Keratinocyte (primary cell): ENCODE data around the gene TRPM1. TPM values are rescaled to one million over a fixed set of nuclear protein-coding genes. Genes with fewer than 3 reads are reported as not detected.

Source experiments
- DNase-seq: peaks from one replicate; pipeline ENCODE4 v3.0.0-alpha.2; 2011; ENCODE audit warnings: low read depth, missing footprints, low spot score
- FAIRE-seq: peaks from 2 replicates; lab custom pipeline; 2011; peaks lifted over from hg19 to GRCh38; lab: Jason Lieb, UNC
- H2AFZ ChIP-seq: 2 replicates; pipeline ENCODE4 v1.6.0; 2012; ENCODE audit warnings: low read length, control low read depth, inconsistent platforms; ENCODE audit not compliant: control insufficient read depth
- H3K27ac ChIP-seq: 2 replicates; pipeline ENCODE4 v1.5.1; 2011; ENCODE audit warnings: low read length; ENCODE audit not compliant: control insufficient read depth, insufficient read depth
- H3K27me3 ChIP-seq: 3 replicates; pipeline ENCODE4 v1.6.0; 2011; ENCODE audit warnings: low read length; ENCODE audit not compliant: control insufficient read depth, insufficient read depth; ENCODE audit errors: extremely low read depth
- H3K36me3 ChIP-seq, 2 experiments: 2 replicates in 1 of 2; 3 replicates in 1 of 2; pipeline ENCODE4 v1.5.1; 2011; ENCODE audit warnings: low read length in 2 of 2, mild to moderate bottlenecking in 1 of 2; ENCODE audit not compliant: control insufficient read depth in 2 of 2, insufficient read depth in 2 of 2; ENCODE audit errors: extremely low read depth in 1 of 2
- H3K4me1 ChIP-seq: 3 replicates; pipeline ENCODE4 v1.5.1; 2011; ENCODE audit warnings: low read length; ENCODE audit not compliant: control insufficient read depth, insufficient read depth; ENCODE audit errors: extremely low read depth
- H3K4me2 ChIP-seq: 3 replicates; pipeline ENCODE4 v1.6.0; 2011; ENCODE audit warnings: low read depth, low read length; ENCODE audit not compliant: control insufficient read depth, insufficient read depth; ENCODE audit errors: extremely low read depth
- H3K4me3 ChIP-seq, 3 experiments: fragments of 200-600 bp in 1 of 3; sonication (generic) in 1 of 3; 2 replicates in 2 of 3; 3 replicates in 1 of 3; pipeline ENCODE4 v1.5.1; 2011 to 2016; ENCODE audit warnings: low read length in 3 of 3, mild to moderate bottlenecking in 3 of 3, control low read depth in 2 of 3, inconsistent platforms in 1 of 3, low read depth in 1 of 3, mixed read lengths in 1 of 3, mixed run types in 1 of 3, moderate library complexity in 1 of 3; ENCODE audit not compliant: control insufficient read depth in 2 of 3, insufficient read depth in 2 of 3; ENCODE audit errors: extremely low read depth in 1 of 3
- H3K79me2 ChIP-seq: 2 replicates; pipeline ENCODE4 v1.6.0; 2012; ENCODE audit warnings: low read length; ENCODE audit not compliant: control insufficient read depth, insufficient read depth
- H3K9ac ChIP-seq: 3 replicates; pipeline ENCODE4 v1.6.0; 2011; ENCODE audit warnings: low read length; ENCODE audit not compliant: control insufficient read depth, insufficient read depth; ENCODE audit errors: extremely low read depth
- H3K9me1 ChIP-seq: 3 replicates; pipeline ENCODE4 v1.6.0; 2011; ENCODE audit warnings: low read length; ENCODE audit not compliant: control insufficient read depth, insufficient read depth; ENCODE audit errors: extremely low read depth
- H3K9me3 ChIP-seq: 2 replicates; pipeline ENCODE4 v1.5.1; 2012; ENCODE audit warnings: low read depth, low read length; ENCODE audit not compliant: control insufficient read depth
- H4K20me1 ChIP-seq: 3 replicates; pipeline ENCODE4 v1.6.0; 2011; ENCODE audit warnings: low read length; ENCODE audit not compliant: control insufficient read depth, insufficient read depth; ENCODE audit errors: extremely low read depth
- EZH2 ChIP-seq: IDR thresholded peaks from one replicate; pipeline ENCODE4 v1.6.1; 2012; ENCODE audit warnings: inconsistent platforms, mild to moderate bottlenecking, low read length, moderate library complexity
- dilution Hi-C: fragments of 300-500 bp; cut with MboI; formaldehyde crosslinking; loops from one replicate; pipeline ENCODE4 v1.7.0; 2020; ENCODE audit warnings: low sequenced_read_pairs; ENCODE audit not compliant: extremely low pct_ligation_motif_present
- polyA plus RNA-seq, 5 experiments: library from polyadenylated mRNA; depleted of rRNA in 3 of 5; stranded (reverse) in 3 of 5; stranded (forward) in 1 of 5; unstranded in 1 of 5; fragments of >200 nt; gene quantifications; 1 replicate in 1 of 5; 2 replicates in 3 of 5; 3 replicates in 1 of 5; pipeline versions ENCODE4 v1.2.1 to v1.2.3, GENCODE V29; 2011 to 2012; ENCODE audit warnings: missing spikeins in 2 of 5, low read depth in 1 of 5, low replicate concordance in 1 of 5
- TF ChIP-seq, protein P1 (sequence below), 3 experiments: IDR thresholded peaks in 1 of 3; conservative IDR thresholded peaks in 1 of 3; optimal IDR thresholded peaks in 1 of 3; 2 replicates in 2 of 3; 3 replicates in 1 of 3; pipeline versions ENCODE3 to v1.5.1; 2011; ENCODE audit warnings: low read length in 3 of 3, mild to moderate bottlenecking in 3 of 3, moderate library complexity in 2 of 3, control low read depth in 1 of 3, inconsistent platforms in 1 of 3; ENCODE audit not compliant: insufficient read depth in 2 of 3; ENCODE audit errors: extremely low read depth in 1 of 3

TRPM1 gene
- polyA plus RNA-seq, 1 donor (not counting 4 experiments of a cell fraction or from before 2014, with no cell fraction given) = 0.17 TPM

DNA sequence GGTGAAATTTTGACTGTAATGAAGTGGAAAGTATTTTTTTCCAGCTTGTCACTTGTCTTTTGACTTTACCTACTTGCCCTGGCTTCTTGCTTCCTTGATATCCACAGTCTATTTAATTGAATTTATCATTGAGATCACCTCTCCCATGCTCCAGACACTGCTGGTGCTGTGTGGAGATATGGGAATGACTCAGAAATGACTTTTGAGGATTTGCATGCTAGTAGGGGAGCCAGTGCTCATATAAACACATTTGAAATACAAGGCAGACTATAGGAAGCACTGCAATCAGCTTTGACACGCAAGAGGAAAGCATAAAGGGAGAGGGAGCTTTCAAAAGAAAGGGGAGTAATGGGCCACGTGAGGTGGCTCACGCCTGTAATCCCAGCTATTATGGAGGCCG is 7.3 kb upstream of the TRPM1 start:
- TF ChIP-seq, protein P1, sequence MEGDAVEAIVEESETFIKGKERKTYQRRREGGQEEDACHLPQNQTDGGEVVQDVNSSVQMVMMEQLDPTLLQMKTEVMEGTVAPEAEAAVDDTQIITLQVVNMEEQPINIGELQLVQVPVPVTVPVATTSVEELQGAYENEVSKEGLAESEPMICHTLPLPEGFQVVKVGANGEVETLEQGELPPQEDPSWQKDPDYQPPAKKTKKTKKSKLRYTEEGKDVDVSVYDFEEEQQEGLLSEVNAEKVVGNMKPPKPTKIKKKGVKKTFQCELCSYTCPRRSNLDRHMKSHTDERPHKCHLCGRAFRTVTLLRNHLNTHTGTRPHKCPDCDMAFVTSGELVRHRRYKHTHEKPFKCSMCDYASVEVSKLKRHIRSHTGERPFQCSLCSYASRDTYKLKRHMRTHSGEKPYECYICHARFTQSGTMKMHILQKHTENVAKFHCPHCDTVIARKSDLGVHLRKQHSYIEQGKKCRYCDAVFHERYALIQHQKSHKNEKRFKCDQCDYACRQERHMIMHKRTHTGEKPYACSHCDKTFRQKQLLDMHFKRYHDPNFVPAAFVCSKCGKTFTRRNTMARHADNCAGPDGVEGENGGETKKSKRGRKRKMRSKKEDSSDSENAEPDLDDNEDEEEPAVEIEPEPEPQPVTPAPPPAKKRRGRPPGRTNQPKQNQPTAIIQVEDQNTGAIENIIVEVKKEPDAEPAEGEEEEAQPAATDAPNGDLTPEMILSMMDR (optimal IDR thresholded peaks at IDR 0.05 in 1 of 3, IDR thresholded peaks at IDR 0.05 in 1 of 3, conservative IDR thresholded peaks at IDR 0.05 in 1 of 3; ENCODE audit: extremely low read depth in 1 of 3, insufficient read depth in 2 of 3, low read length in 3 of 3) = no peak
- TF ChIP-seq EZH2 = no peak
- no peak overlapping the region for H3K4me2 ChIP-seq
- H2AFZ ChIP-seq = no peak overlapping the region
- H3K36me3 ChIP-seq = no peaks in the 10 kb centered on the region
- FAIRE-seq (no peak), DNase-seq (no peak)
- dilution Hi-C loops = no loop called here
- H3K27ac ChIP-seq = no peak overlapping the region
- H3K9me3 ChIP-seq = no peaks in the 10 kb centered on the region
- H4K20me1 ChIP-seq = no peaks in the 10 kb centered on the region
- H3K79me2 ChIP-seq = no peaks in the 10 kb centered on the region
- no peak overlapping the region for H3K9ac ChIP-seq
- H3K27me3 ChIP-seq = no peaks in the 10 kb centered on the region
- H3K4me1 ChIP-seq = peaks cover 3% of the 10 kb centered on the region
- H3K9me1 ChIP-seq = no peaks in the 10 kb centered on the region
- H3K4me3 ChIP-seq = no peak overlapping the region

DNA sequence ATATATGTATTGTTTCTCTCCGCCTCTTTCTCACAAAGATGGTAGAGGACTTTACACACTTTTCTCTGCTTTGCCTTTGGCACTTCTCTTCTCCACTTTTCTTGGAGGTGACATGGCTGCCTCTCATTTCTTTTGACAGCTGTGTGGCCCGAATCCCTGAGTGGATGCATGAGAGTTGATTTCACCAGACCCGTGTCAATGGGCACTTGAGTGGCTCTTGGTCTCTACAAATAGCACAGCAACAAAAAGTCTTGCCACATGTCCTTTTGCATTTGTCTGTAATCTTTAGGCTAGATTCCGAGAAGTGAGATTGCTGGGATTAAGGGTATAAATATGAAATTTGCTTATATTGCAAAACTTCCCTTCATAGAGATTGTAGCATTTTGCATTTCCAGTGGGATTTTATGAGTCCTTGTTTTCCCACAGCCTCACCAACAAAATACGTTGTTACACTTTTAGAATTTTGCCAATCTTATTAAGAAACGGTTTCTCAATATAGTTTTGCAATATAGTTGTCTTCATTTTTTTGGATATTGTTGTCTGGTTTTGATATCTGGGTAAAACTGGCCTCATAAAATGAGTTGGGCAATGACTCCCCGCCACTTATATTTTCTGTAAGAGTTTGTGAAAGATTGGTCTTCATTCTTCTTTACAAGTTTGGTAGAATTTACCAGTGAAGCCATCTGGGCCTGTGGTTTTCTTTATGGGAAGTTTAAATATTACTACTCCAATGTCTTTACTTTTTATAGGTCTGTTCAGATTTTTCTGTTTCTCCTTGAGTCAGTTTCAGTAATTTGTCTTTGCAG is 5.2 kb upstream of the TRPM1 start:
- Histone ChIP-seq H3K79me2 (no peaks in the 10 kb centered on the region), H3K36me3 (no peaks in the 10 kb centered on the region), H3K9me3 (no peaks in the 10 kb centered on the region), H3K27me3 (peaks cover 3% of the 10 kb centered on the region), H3K9me1 (no peaks in the 10 kb centered on the region), H3K4me3 (no peak overlapping the region), H3K9ac (no peak overlapping the region), H4K20me1 (no peaks in the 10 kb centered on the region), H3K4me2 (no peak overlapping the region), H3K27ac (no peak overlapping the region), H2AFZ (no peak overlapping the region), H3K4me1 (peaks cover 3% of the 10 kb centered on the region)
- dilution Hi-C loops = no loop called here
- no peak for FAIRE-seq
- TF ChIP-seq, protein P1 (optimal IDR thresholded peaks at IDR 0.05 in 1 of 3, IDR thresholded peaks at IDR 0.05 in 1 of 3, conservative IDR thresholded peaks at IDR 0.05 in 1 of 3; ENCODE audit: extremely low read depth in 1 of 3, insufficient read depth in 2 of 3, low read length in 3 of 3) = no peak
- DNase-seq = no peak
